Esophagus squamous epithelium (tissue), 4 donors: ENCODE results near the gene SMARCC2.

Source experiments
- CTCF ChIP-seq, 6 experiments: fragments of 450-650 bp in 4 of 6; fragments of 200-600 bp in 2 of 6; sonication (generic) in 2 of 6; IDR thresholded peaks; one replicate each; pipeline ENCODE4 v1.5.1; 2016 to 2019; ENCODE audit warnings: antibody characterized with exemption in 6 of 6, mild to moderate bottlenecking in 4 of 6, moderate library complexity in 4 of 6
- POLR2A ChIP-seq, 4 donors: fragments of 450-650 bp; IDR thresholded peaks; one replicate each; pipeline ENCODE4 v1.6.1; 2017; ENCODE audit warnings: antibody characterized with exemption in 4 of 4, mild to moderate bottlenecking in 4 of 4, moderate library complexity in 3 of 4

- peak in 3 of 6 experiments; percentile 9 to 22 (median 9) for TF ChIP-seq CTCF (IDR thresholded peaks at IDR 0.05)
- TF ChIP-seq POLR2A (IDR thresholded peaks at IDR 0.05): no peak
Observed at GRCh38 chr12:56189918-56190694, 823 bp upstream of the SMARCC2 start.
